Neural cell (in vitro differentiated cells): Measurements from ENCODE around the gene FREM2. TPM values are rescaled to one million over a fixed set of nuclear protein-coding genes. Genes with fewer than 3 reads are reported as not detected.

Experiments used
- H2AFZ ChIP-seq: fragments of 200-600, 300-800 bp; sonication (generic), shearing (Covaris generic); 2 replicates; pipeline ENCODE4 v1.6.0; 2014; ENCODE audit warnings: low read depth, mild to moderate bottlenecking, antibody characterized with exemption, low read length, moderate library complexity
- H3F3A ChIP-seq: fragments of 200-600 bp; shearing (Covaris generic); 2 replicates; pipeline ENCODE4 v1.6.1; 2016; ENCODE audit warnings: mild to moderate bottlenecking, moderate library complexity, mixed read lengths, antibody characterized with exemption, low read length; ENCODE audit not compliant: insufficient read depth, poor library complexity, severe bottlenecking
- H3K27ac ChIP-seq: fragments of 200-600, 300-800 bp; sonication (generic), shearing (Covaris generic); 2 replicates; pipeline ENCODE4 v1.5.1; 2014; ENCODE audit warnings: mild to moderate bottlenecking, low read length, moderate library complexity
- H3K27me3 ChIP-seq: fragments of 300-800, 200-600 bp; sonication (generic), shearing (Covaris generic); 2 replicates; pipeline ENCODE4 v1.6.0; 2014; ENCODE audit warnings: mild to moderate bottlenecking, low read depth, low read length, moderate library complexity; ENCODE audit not compliant: insufficient read depth
- H3K36me3 ChIP-seq: fragments of 300-800, 200-600 bp; sonication (generic), shearing (Covaris generic); 2 replicates; pipeline ENCODE4 v1.5.1; 2014; ENCODE audit warnings: mild to moderate bottlenecking, antibody characterized with exemption, low read length, moderate library complexity; ENCODE audit not compliant: insufficient read depth
- H3K4me2 ChIP-seq: fragments of 300-800, 200-600 bp; sonication (generic), shearing (Covaris generic); 2 replicates; pipeline ENCODE4 v1.6.0; 2014; ENCODE audit warnings: mild to moderate bottlenecking, low read length
- H3K4me3 ChIP-seq: fragments of 300-800, 200-600 bp; sonication (generic), shearing (Covaris generic); 2 replicates; pipeline ENCODE4 v1.5.1; 2014; ENCODE audit warnings: mild to moderate bottlenecking, low read length, moderate library complexity
- H3K79me2 ChIP-seq: fragments of 200-600 bp; shearing (Covaris generic); replicated peaks from 2 replicates; pipeline ENCODE4 v1.6.0; 2014; ENCODE audit warnings: mild to moderate bottlenecking, low read length, moderate library complexity; ENCODE audit not compliant: insufficient read depth
- H3K9ac ChIP-seq: fragments of 300-800, 200-600 bp; sonication (generic), shearing (Covaris generic); 2 replicates; pipeline ENCODE4 v1.6.1; 2016; ENCODE audit warnings: mild to moderate bottlenecking, low read length, mixed read lengths
- H3K9me2 ChIP-seq: fragments of 200-600 bp; shearing (Covaris generic); 2 replicates; pipeline ENCODE4 v1.6.1; 2016; ENCODE audit warnings: mild to moderate bottlenecking, low read length, mixed read lengths; ENCODE audit not compliant: insufficient read depth
- H3K9me3 ChIP-seq: fragments of 200-600, 300-800 bp; sonication (generic), shearing (Covaris generic); 2 replicates; pipeline ENCODE4 v1.6.1; 2016; ENCODE audit warnings: mild to moderate bottlenecking, mixed run types, low read length, moderate library complexity, mixed read lengths
- H4K20me1 ChIP-seq: fragments of 200-600 bp; shearing (Covaris generic); 2 replicates; pipeline ENCODE4 v1.6.1; 2016; ENCODE audit warnings: mild to moderate bottlenecking, mixed run types; ENCODE audit not compliant: insufficient read depth
- CTCF ChIP-seq: fragments of 450-650 bp; IDR thresholded peaks from 2 replicates; pipeline ENCODE4 v1.5.1; 2014; ENCODE audit warnings: antibody characterized with exemption, mild to moderate bottlenecking, moderate library complexity; ENCODE audit not compliant: poor library complexity, severe bottlenecking
- EP300 ChIP-seq: fragments of 450-650 bp; conservative IDR thresholded peaks from 2 replicates; pipeline ENCODE4 v1.6.1; 2014; ENCODE audit warnings: antibody characterized with exemption, mild to moderate bottlenecking, moderate library complexity; ENCODE audit not compliant: poor library complexity, severe bottlenecking
- MXI1 ChIP-seq: fragments of 450-650 bp; conservative IDR thresholded peaks from 2 replicates; pipeline ENCODE4 v1.6.1; 2014; ENCODE audit warnings: antibody characterized with exemption, mild to moderate bottlenecking; ENCODE audit not compliant: poor library complexity, severe bottlenecking
- POLR2AphosphoS5 ChIP-seq: IDR thresholded peaks from 2 replicates; pipeline ENCODE4 v1.6.1; 2012
- RAD21 ChIP-seq: fragments of 450-650 bp; conservative IDR thresholded peaks from 2 replicates; pipeline ENCODE4 v1.6.1; 2014; ENCODE audit warnings: antibody characterized with exemption, mild to moderate bottlenecking, moderate library complexity
- REST ChIP-seq: IDR thresholded peaks from 2 replicates; pipeline ENCODE4 v1.6.1; 2012; ENCODE audit warnings: borderline replicate concordance
- SMC3 ChIP-seq: fragments of 450-650 bp; conservative IDR thresholded peaks from 2 replicates; pipeline ENCODE4 v1.6.1; 2014; ENCODE audit warnings: antibody characterized with exemption, mild to moderate bottlenecking, moderate library complexity; ENCODE audit not compliant: poor library complexity
- TAF1 ChIP-seq: IDR thresholded peaks from 2 replicates; pipeline ENCODE4 v1.6.1; 2012; ENCODE audit warnings: low read depth
- polyA plus RNA-seq: library from polyadenylated mRNA; depleted of rRNA; stranded (reverse); fragments of >200 nt; gene quantifications from 2 replicates; pipeline ENCODE4 v1.2.3, GENCODE V29; 2014

Gene FREM2
- polyA plus RNA-seq, 1 donor from 2014 or later, result 0.19 TPM

GRCh38 chr13:38898481-38898880, 211.6 kb downstream of the FREM2 start:
- Histone ChIP-seq H3K9me2 (no peaks in the 10 kb centered on the region), H3K36me3 (no peaks in the 10 kb centered on the region), H3K4me2 (no peak overlapping the region), H3K9ac (no peak overlapping the region), H3K4me3 (no peak overlapping the region), H2AFZ (no peak overlapping the region), H3K79me2 (no peaks in the 10 kb centered on the region), H3F3A (no peaks in the 10 kb centered on the region), H3K9me3 (no peaks in the 10 kb centered on the region), H4K20me1 (no peaks in the 10 kb centered on the region), H3K27me3 (no peaks in the 10 kb centered on the region), H3K27ac (no peak overlapping the region)
- TF ChIP-seq REST (no peak), TAF1 (no peak), POLR2AphosphoS5 (no peak), SMC3 (no peak)

GRCh38 chr13:38899571-38899970, 212.7 kb downstream of the FREM2 start:
- Histone ChIP-seq H3K79me2 (no peaks in the 10 kb centered on the region), H4K20me1 (no peaks in the 10 kb centered on the region), H3K9me2 (no peaks in the 10 kb centered on the region), H3K36me3 (no peaks in the 10 kb centered on the region), H3K9me3 (no peaks in the 10 kb centered on the region), H3K4me3 (no peak overlapping the region), H3K4me2 (no peak overlapping the region), H3F3A (no peaks in the 10 kb centered on the region), H3K27ac (no peak overlapping the region), H2AFZ (no peak overlapping the region), H3K9ac (no peak overlapping the region), H3K27me3 (no peaks in the 10 kb centered on the region)
- TF ChIP-seq EP300 (no peak), RAD21 (no peak), SMC3 (no peak), CTCF (no peak), POLR2AphosphoS5 (no peak), MXI1 (no peak), TAF1 (no peak), REST (no peak)
